ENCODE data around the gene CTIF.
A peak's percentile ranks its signal among the peaks of the same experiment; 100 is the strongest.

Gene CTIF

DNA sequence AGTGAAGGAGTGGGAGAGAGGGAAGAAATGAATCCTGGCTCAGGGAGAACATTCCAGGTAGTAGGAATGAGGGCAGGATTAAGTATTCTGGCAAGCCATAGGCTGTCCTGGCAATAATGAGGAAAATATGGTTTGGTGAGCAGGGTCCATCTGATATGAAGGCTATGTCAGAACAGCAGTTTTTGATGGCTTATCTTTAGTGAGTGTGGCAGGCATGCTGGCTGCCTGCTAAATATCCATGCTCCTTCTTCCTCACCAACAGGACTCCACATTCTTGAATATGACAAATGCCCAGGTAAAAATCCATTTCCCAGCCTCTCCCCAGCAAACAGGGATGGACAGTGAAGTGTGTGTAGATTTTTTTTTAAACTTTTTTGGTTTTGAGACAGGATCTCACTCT is 13.2 kb upstream of the CTIF start:
- TF ChIP-seq, protein P1, sequence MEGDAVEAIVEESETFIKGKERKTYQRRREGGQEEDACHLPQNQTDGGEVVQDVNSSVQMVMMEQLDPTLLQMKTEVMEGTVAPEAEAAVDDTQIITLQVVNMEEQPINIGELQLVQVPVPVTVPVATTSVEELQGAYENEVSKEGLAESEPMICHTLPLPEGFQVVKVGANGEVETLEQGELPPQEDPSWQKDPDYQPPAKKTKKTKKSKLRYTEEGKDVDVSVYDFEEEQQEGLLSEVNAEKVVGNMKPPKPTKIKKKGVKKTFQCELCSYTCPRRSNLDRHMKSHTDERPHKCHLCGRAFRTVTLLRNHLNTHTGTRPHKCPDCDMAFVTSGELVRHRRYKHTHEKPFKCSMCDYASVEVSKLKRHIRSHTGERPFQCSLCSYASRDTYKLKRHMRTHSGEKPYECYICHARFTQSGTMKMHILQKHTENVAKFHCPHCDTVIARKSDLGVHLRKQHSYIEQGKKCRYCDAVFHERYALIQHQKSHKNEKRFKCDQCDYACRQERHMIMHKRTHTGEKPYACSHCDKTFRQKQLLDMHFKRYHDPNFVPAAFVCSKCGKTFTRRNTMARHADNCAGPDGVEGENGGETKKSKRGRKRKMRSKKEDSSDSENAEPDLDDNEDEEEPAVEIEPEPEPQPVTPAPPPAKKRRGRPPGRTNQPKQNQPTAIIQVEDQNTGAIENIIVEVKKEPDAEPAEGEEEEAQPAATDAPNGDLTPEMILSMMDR (IDR thresholded peaks at IDR 0.05; ENCODE audit: control insufficient read depth, extremely low read depth, insufficient read depth): no peak
- no peak for DNase-seq (ENCODE audit: low read depth)

DNA sequence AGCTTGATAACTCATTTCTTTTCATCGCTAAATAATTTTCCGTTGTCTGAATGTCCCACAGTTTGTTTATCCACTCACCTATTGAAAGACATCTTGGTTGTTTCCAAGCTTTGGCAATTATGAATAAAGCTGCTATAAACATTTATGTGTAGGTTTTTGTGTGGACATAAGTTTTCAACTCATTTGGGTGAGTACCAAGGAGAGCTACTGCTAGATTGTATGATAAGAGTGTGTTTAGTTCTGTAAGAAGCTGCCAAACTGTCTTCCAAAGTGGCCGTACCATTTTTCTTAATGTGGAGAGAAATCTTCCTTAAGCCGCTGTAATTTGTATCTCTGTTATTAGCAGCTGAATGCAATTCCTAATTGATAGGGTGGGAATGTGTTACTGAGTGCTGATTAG is 11.4 kb upstream of the CTIF start:
- H3K4me3 ChIP-seq (ENCODE audit: low read depth, low read length): no peak overlapping the region
- DNase-seq (ENCODE audit: low read depth): peak; percentile 61
- TF ChIP-seq, protein P1 (IDR thresholded peaks at IDR 0.05; ENCODE audit: control insufficient read depth, extremely low read depth, insufficient read depth): no peak

More for the DNA sequence above, 13.2 kb upstream of the CTIF start:
- no peak overlapping the region for H3K4me3 ChIP-seq (ENCODE audit: low read depth, low read length)

DNA sequence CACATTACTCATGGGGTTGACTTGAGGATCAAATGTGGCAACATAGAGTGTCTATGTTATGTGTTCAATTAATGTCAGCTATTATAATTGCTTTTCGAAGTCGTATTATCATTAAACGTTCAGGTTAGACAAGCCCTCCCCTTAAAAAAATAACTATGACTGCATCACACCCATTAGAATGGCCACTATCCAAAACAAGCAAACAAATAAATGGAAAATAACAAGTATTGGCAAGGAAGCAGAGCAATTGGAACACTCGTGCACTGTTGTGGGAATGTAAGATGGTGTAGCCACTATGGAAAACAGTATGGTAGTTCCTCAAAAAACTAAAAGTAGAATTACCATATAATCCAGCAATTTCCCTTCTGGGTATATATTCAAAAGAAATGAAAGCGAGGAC is 10.0 kb upstream of the CTIF start:
- TF ChIP-seq, protein P1 (IDR thresholded peaks at IDR 0.05; ENCODE audit: control insufficient read depth, extremely low read depth, insufficient read depth): no peak
- DNase-seq (ENCODE audit: low read depth): no peak
- no peak overlapping the region for H3K4me3 ChIP-seq (ENCODE audit: low read depth, low read length)

DNA sequence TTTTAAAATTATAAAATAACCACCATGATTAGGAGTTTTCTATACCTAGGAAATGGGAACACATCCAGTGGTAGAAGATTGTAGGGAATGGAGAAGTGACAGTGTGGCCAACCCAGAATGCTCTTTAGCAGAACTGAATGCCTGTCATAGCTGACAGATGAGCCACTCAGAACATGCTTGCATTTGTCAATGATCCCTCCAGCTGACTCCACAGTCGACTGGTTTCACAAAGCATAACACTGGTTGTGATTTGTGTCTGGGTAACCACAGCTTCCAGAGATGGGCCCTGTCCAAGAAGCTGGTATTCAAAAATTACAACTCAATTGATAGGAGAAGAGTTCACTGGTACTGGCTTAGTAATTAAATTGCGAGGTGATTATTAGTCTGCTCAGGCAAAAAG is 9.0 kb upstream of the CTIF start:
- H3K4me3 ChIP-seq (ENCODE audit: low read depth, low read length): no peak overlapping the region
- TF ChIP-seq, protein P1 (IDR thresholded peaks at IDR 0.05; ENCODE audit: control insufficient read depth, extremely low read depth, insufficient read depth): no peak
- no peak for DNase-seq (ENCODE audit: low read depth)

DNA sequence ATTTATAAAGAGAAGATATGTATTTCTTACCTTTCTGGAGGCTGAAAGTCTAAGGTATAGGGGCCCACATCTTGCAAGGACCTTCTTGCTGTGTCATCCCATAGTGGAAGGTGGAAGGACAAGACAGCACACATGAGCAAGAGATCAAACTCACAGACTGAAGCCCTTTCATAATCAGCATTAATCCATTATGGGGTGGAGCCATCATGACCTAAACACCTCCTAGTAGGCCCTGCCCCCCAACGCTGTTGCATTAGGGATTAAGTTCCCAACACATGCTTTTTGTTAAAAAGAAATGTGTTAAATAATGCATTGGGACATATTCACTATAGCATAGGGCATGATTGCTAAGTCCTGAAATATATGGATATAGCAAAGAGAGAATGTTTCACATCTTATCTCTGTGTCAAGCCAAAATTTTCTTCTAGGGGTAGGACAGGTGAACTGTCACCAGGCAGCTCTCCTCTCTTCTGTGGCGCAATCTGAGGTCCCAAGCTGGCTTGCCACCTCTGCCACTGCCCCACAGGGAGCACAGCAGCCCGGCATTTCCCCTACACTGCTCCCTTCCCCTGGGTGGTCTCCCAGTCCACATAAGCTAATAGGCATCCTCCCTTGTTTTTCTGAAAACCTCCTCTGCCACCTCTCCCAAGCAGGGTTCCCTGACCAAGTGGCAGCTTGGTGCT is 8.3 kb upstream of the CTIF start:
- no peak overlapping the region for H3K4me3 ChIP-seq (ENCODE audit: low read depth, low read length)
- TF ChIP-seq, protein P1 (IDR thresholded peaks at IDR 0.05; ENCODE audit: control insufficient read depth, extremely low read depth, insufficient read depth): no peak
- no peak for DNase-seq (ENCODE audit: low read depth)

DNA sequence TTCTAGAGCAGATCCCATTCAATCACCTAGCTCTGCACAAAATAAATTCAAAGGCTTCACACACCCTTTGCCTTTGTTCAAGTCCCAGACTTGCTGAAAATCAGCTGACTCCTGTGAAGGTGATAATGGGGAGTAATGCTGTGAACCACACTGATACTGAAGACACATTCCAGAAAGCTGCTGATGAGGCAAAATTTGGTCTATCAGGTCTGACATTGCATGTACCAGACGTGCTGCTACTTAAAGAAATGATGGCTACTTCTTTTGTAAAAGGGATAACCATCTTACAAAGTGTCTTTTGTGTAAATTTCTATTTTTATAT is 7.8 kb upstream of the CTIF start:
- TF ChIP-seq, protein P1 (IDR thresholded peaks at IDR 0.05; ENCODE audit: control insufficient read depth, extremely low read depth, insufficient read depth): no peak
- no peak for DNase-seq (ENCODE audit: low read depth)
- no peak overlapping the region for H3K4me3 ChIP-seq (ENCODE audit: low read depth, low read length)

DNA sequence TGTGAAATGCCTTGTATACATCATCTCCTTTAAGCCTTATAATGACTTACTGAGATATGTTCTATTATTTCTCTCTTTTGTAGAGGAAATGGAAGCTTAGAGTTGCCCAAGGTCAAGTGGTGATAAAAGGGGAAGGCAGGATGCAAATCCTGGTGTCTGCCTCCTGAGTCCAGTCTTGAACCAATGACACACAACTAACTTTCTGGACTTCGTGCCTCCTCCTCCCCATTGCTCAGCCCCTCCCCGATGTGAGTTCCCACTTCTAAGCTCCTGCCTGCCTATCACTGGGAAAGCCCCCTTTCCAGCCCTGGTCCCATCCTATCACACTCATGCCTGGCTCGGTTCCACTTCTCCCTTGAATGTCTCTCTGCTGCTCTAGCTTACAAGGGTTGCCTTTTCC is 6.9 kb upstream of the CTIF start:
- no peak for DNase-seq (ENCODE audit: low read depth)
- TF ChIP-seq, protein P1 (IDR thresholded peaks at IDR 0.05; ENCODE audit: control insufficient read depth, extremely low read depth, insufficient read depth): no peak
- H3K4me3 ChIP-seq (ENCODE audit: low read depth, low read length): no peak overlapping the region
